ENCODE data around the gene ZBED3.

The ZBED3 gene, protein sequence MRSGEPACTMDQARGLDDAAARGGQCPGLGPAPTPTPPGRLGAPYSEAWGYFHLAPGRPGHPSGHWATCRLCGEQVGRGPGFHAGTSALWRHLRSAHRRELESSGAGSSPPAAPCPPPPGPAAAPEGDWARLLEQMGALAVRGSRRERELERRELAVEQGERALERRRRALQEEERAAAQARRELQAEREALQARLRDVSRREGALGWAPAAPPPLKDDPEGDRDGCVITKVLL

GRCh38 chr5:77086689-77087483 is at the start of gene ZBED3:
TSS of gene ZBED3 (minus strand) at chr5:77087285. CDS start at chr5:77077878, 9,407 bp downstream.
- peaks cover 31% of the 10 kb centered on the region for H3K36me3 ChIP-seq (ENCODE audit: insufficient read depth, low read length)
- TF ChIP-seq EZH2 (IDR thresholded peaks at IDR 0.05; ENCODE audit: borderline replicate concordance, low read depth, low read length, severe bottlenecking), result no peak
- TF ChIP-seq CTCF (IDR thresholded peaks at IDR 0.05; ENCODE audit: borderline replicate concordance, extremely low read depth, low read length, poor library complexity, severe bottlenecking), result peak; percentile 55
- peak within 1 kb of the TSS; percentile 79 to 81 for H3K4me3 ChIP-seq (ENCODE audit: low read depth in 1 of 2, low read length in 2 of 2)
- peak within 1 kb of the TSS; percentile 91 for H2AFZ ChIP-seq (ENCODE audit: low read depth, low read length)
- H3K4me2 ChIP-seq (ENCODE audit: insufficient read depth, low read length), result peak within 1 kb of the TSS; percentile 76
- peak within 1 kb of the TSS; percentile 97 for H3K9ac ChIP-seq (ENCODE audit: low read depth, low read length)
- DNase-seq, result peak; percentile 83
- no peaks in the 10 kb centered on the region for H4K20me1 ChIP-seq (ENCODE audit: insufficient read depth, low read length)
- peaks cover 60% of the 10 kb centered on the region for H3K79me2 ChIP-seq (ENCODE audit: insufficient read depth, low read length)
- no peaks in the 10 kb centered on the region for H3K27me3 ChIP-seq (ENCODE audit: insufficient read depth, low read length, poor library complexity)
- H3K27ac ChIP-seq (ENCODE audit: low read length), result peak within 1 kb of the TSS; percentile 98
- no peaks in the 10 kb centered on the region for H3K9me3 ChIP-seq (ENCODE audit: insufficient read depth, low read length, severe bottlenecking)
- peaks cover 38% of the 10 kb centered on the region for H3K4me1 ChIP-seq (ENCODE audit: insufficient read depth, low read length)
- peak; percentile 81 for ATAC-seq (ENCODE audit: insufficient read depth, low read depth)

DNA sequence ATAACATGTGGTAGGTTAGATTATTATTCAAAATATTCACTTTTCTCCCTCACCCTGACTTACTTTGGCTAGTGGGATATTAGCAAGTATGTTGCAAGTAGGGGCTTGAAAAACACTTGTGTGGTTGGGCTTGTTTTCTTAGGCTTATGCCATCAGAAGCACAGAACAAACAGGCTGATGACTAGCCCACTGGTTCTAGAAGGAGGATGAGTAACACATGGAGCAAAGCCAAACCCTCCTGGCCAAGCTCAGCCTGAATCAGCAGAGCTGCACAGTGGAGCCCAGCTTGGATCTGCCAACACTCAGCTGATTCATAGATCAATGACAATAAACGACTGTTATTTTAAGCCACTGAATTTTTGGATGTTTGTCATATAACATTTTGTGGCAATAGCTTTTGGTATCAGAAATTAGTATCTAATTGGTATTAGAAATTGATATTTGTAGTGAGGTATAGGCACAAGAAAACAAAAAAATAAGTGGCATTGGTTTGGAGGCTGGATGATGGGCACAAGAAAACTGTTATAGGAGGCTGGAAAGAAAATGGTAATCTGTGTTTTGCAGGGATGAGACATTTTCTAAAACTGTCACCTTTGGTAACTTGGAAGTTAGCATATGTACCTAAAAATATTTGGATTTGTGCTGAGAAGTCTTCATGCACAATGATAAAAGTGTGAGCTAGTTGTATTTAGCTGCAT is 46.1 kb upstream of the ZBED3 start:
- Histone ChIP-seq H3K4me1 (ENCODE audit: insufficient read depth, low read length) (no peaks in the 10 kb centered on the region), H3K79me2 (ENCODE audit: insufficient read depth, low read length) (no peaks in the 10 kb centered on the region), H3K36me3 (ENCODE audit: insufficient read depth, low read length) (no peaks in the 10 kb centered on the region), H3K9me3 (ENCODE audit: insufficient read depth, low read length, severe bottlenecking) (no peaks in the 10 kb centered on the region), H3K4me2 (ENCODE audit: insufficient read depth, low read length) (no peak overlapping the region), H2AFZ (ENCODE audit: low read depth, low read length) (no peak overlapping the region), H3K4me3 (ENCODE audit: low read depth in 1 of 2, low read length in 2 of 2) (no peak overlapping the region), H3K27ac (ENCODE audit: low read length) (no peak overlapping the region), H3K9ac (ENCODE audit: low read depth, low read length) (no peak overlapping the region), H4K20me1 (ENCODE audit: insufficient read depth, low read length) (no peaks in the 10 kb centered on the region), H3K27me3 (ENCODE audit: insufficient read depth, low read length, poor library complexity) (no peaks in the 10 kb centered on the region)
- DNase-seq (no peak), ATAC-seq (ENCODE audit: insufficient read depth, low read depth) (no peak)
- TF ChIP-seq CTCF (IDR thresholded peaks at IDR 0.05; ENCODE audit: borderline replicate concordance, extremely low read depth, low read length, poor library complexity, severe bottlenecking) (no peak), EZH2 (IDR thresholded peaks at IDR 0.05; ENCODE audit: borderline replicate concordance, low read depth, low read length, severe bottlenecking) (no peak)

GRCh38 chr5:77131361-77131760 is 44.3 kb upstream of the ZBED3 start:
- no peaks in the 10 kb centered on the region for H3K79me2 ChIP-seq (ENCODE audit: insufficient read depth, low read length)
- H3K27me3 ChIP-seq (ENCODE audit: insufficient read depth, low read length, poor library complexity), result no peaks in the 10 kb centered on the region
- no peak overlapping the region for H3K4me2 ChIP-seq (ENCODE audit: insufficient read depth, low read length)
- no peaks in the 10 kb centered on the region for H4K20me1 ChIP-seq (ENCODE audit: insufficient read depth, low read length)
- TF ChIP-seq EZH2 (IDR thresholded peaks at IDR 0.05; ENCODE audit: borderline replicate concordance, low read depth, low read length, severe bottlenecking), result no peak
- TF ChIP-seq CTCF (IDR thresholded peaks at IDR 0.05; ENCODE audit: borderline replicate concordance, extremely low read depth, low read length, poor library complexity, severe bottlenecking), result no peak
- H3K4me3 ChIP-seq (ENCODE audit: low read depth in 1 of 2, low read length in 2 of 2), result no peak overlapping the region
- ATAC-seq (ENCODE audit: insufficient read depth, low read depth) (no peak), DNase-seq (no peak)
- H2AFZ ChIP-seq (ENCODE audit: low read depth, low read length), result no peak overlapping the region
- no peak overlapping the region for H3K9ac ChIP-seq (ENCODE audit: low read depth, low read length)
- no peaks in the 10 kb centered on the region for H3K4me1 ChIP-seq (ENCODE audit: insufficient read depth, low read length)
- H3K36me3 ChIP-seq (ENCODE audit: insufficient read depth, low read length), result no peaks in the 10 kb centered on the region
- H3K27ac ChIP-seq (ENCODE audit: low read length), result no peak overlapping the region
- H3K9me3 ChIP-seq (ENCODE audit: insufficient read depth, low read length, severe bottlenecking), result no peaks in the 10 kb centered on the region

Measured in DND-41 (cell line).